Ovary (tissue), 3 donors: Measurements from ENCODE around the gene PARD3B.

Experiments
- EP300 ChIP-seq: sonication (generic); formaldehyde crosslinking; IDR thresholded peaks from one replicate; pipeline ENCODE4 v1.6.1; 2017; ENCODE audit warnings: antibody characterized with exemption
- POLR2A ChIP-seq: fragments of 450-650 bp; IDR thresholded peaks from one replicate; pipeline ENCODE4 v1.6.1; 2017; ENCODE audit warnings: antibody characterized with exemption, mild to moderate bottlenecking, moderate library complexity
- TF ChIP-seq, protein P1 (sequence below), 3 donors: fragments of 450-650 bp in 2 of 3; fragments of 200-600 bp in 1 of 3; IDR thresholded peaks; one replicate each; pipeline versions ENCODE4 v1.5.1 to v1.8.0; 2016 to 2022; ENCODE audit warnings: antibody characterized with exemption in 3 of 3, mild to moderate bottlenecking in 1 of 3
- donor health status: DM: no; HTN: no; CAD: no.

DNA sequence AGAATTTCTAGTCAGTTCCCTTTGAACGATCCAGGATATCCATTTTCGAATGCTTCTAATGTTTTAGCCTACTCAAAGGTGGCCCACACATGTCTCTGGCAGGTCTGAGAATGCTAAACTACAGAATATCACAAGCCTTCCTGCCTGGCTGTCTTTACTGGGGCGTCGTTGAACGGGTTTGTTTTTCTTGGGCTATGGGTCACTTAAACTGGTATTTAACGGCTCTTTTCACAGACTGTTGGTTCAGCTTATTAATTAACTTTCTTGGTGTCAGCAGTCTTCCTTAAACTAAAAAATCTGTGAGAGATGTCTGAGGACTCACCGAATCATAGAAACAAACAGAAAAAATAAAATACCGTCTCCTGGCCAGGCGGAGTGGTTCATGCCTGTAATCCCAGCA, 573.9 kb downstream of the PARD3B start:
- no peak for TF ChIP-seq POLR2A
- TF ChIP-seq, protein P1, sequence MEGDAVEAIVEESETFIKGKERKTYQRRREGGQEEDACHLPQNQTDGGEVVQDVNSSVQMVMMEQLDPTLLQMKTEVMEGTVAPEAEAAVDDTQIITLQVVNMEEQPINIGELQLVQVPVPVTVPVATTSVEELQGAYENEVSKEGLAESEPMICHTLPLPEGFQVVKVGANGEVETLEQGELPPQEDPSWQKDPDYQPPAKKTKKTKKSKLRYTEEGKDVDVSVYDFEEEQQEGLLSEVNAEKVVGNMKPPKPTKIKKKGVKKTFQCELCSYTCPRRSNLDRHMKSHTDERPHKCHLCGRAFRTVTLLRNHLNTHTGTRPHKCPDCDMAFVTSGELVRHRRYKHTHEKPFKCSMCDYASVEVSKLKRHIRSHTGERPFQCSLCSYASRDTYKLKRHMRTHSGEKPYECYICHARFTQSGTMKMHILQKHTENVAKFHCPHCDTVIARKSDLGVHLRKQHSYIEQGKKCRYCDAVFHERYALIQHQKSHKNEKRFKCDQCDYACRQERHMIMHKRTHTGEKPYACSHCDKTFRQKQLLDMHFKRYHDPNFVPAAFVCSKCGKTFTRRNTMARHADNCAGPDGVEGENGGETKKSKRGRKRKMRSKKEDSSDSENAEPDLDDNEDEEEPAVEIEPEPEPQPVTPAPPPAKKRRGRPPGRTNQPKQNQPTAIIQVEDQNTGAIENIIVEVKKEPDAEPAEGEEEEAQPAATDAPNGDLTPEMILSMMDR (IDR thresholded peaks at IDR 0.05): no peak
- TF ChIP-seq EP300: no peak
